ENCODE results near the gene CRHR2.
A peak's percentile ranks its signal among the peaks of the same experiment; 100 is the strongest.

Gene CRHR2

GRCh38 chr7:30679664-30680063 lies 2.6 kb downstream of the CRHR2 start:
- DNase-seq (ENCODE audit: low spot score), result no peak

DNA sequence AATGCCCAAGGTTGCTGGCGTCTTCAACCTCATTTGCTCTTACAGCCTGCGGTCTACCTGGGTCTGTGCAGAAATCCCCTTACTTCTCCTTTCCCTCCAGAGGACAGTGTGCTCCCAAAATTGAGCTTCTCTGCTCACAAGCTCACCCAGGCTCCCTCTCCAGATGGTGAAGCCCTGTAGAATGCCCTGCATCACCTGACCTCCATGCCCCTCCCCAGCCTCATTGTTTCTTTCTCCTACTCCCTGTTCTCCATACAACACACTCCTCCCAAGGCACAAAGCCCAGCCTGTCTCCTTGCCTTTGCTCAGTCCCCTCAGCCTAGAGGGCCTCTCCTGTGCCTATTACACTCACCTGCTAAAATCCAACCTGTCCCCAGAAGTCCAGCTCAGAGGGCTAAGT lies 3.5 kb downstream of the CRHR2 start:
- no peak for DNase-seq (ENCODE audit: low spot score)

DNA sequence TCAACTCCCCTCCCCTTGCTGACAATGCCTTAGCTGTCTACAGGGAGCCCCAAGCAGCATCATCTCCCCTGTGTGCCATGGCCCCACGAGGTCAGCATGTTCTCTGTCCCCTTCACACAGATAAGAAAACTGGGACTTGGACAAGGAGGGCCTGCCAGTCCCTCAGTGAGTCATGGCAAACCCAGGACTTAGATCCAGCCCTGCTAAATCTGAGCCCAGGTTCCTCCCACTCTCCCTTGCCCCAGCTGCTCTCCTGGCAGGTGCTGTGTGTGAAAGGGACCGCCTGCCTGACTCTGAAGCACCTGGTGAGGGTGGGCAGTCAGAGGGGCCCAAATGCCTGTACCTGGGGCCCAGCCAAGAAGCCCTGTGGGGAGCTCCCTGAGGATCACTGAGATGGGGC lies 7.4 kb downstream of the CRHR2 start:
- DNase-seq (ENCODE audit: low spot score), result no peak

- DNase-seq (ENCODE audit: low spot score), result no peak
Measured at GRCh38 chr7:30674420-30674819, 7.8 kb downstream of the CRHR2 start.

GRCh38 chr7:30671793-30672465 lies 10.3 kb downstream of the CRHR2 start:
- DNase-seq (ENCODE audit: low spot score), result peak; percentile 91

- DNase-seq (ENCODE audit: low spot score), result no peak
Measured at GRCh38 chr7:30668102-30668501, 14.2 kb downstream of the CRHR2 start.

DNA sequence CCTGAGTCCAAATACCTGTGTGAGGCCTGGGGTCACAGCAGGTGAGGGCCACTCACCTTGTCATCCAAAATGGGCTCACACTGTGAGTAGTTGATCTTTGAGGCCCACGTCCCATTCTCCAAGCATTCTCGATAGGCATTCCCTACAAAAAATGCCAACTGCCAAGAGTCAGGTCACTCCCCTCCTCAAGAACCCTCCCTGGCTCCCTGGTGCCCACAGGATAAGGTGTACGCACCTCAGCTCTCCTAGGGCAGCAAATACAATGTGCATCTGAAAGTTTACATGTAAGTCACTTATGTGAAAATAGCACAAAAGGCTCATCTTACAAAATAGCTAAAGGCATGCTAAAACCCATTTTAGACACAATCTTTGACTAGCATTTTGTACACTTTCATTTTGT lies 15.1 kb downstream of the CRHR2 start:
- DNase-seq (ENCODE audit: low spot score), result no peak

DNA sequence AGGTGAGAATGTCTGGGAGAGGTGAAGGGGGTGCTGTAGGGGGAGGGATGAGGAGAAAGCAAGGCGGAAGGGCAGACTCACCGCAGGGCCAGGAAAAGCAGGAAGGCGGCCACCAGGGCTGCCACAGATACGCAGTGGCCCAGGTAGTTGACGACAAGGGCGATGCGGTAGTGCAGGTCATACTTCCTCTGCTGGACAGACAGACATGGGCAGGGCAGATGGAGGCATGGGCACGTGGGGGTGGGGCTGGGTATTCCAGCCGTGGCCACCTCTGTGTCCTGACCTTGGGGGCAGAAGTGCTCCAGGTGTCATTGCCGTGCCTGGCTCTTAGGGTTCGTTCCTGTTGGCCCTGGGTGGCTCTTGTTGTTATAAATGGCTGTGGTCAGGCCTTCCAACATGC lies 16.8 kb downstream of the CRHR2 start:
- no peak for DNase-seq (ENCODE audit: low spot score)

DNA sequence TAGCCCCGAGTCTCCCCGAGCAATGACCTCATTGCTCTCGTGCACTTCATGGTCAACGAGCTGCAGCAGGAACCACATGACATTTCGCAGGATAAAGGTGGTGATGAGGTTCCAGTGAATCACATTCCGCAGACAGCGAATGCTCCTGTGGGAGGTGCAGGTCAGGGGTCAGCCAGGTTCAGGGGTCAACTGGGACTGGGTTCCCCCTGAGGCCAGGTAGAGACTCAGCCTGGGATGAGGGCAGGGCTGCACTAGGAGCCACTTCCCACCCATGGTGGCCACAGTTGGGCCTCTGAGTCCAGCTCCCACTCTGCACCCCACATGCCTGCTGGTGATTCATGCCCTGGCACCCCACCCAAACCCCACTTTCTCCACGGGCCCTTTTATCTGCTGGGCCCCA lies 17.2 kb downstream of the CRHR2 start:
- no peak for DNase-seq (ENCODE audit: low spot score)

DNA sequence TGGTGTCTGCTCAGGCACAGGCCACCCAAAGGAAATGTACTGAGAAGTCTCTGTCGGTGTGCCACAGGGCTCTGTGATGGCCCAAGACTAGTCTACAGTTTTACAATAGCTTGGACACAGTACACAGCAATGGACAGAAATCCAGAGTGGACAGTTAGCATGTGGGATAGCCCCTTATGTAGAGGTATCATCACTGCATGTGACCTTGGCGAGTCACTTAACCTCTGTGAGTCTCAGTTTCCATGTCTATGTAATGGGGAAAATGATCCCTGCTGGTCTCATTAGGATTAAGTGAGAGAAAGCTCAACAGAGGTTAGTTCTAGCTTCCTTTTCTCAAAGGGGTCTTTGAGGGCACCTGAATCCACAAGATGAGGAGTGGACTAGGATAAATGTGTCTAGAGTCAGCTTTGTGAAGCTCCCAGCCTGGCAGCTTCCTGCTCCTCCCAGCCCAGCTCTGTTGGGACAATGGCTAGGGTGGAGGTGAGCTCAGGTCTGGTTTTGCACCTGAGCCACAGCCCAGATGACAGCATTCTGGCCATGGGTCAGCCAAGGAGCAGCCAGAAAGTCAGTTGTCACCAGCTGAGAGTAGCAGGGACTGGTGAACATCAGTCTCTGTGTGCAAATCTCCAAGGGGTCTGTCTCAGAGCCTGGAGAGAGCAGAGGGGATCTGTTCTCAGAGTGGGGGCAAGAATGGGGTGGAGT lies 17.9 kb downstream of the CRHR2 start:
- DNase-seq (ENCODE audit: low spot score), result no peak

- no peak for DNase-seq (ENCODE audit: low spot score)
Measured at GRCh38 chr7:30663414-30663813, 18.8 kb downstream of the CRHR2 start.

DNA sequence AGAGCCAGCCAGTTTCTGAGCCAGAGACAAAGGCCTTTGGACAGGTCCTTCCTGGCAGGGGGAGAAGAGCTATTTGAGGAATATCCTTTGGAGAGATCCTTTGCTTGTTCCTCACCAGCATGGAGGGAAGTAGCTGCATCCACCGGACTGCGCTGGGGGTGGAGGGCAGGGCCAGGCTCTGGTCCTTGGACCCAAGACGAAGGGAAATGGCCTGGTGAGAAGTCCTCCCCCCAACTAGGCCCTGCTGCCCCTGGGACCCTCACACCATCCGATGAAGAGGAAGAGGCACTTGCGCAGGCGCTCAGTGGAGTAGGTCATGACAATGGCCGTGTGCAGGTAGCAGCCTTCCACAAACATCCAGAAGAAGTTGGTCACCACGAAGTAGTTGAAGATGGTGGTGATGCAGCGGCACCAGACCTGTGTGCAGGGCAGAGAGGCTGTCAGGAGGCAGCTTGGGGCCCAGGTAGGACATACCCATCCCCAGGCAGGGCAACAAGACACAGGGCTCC lies 19.8 kb downstream of the CRHR2 start:
- DNase-seq (ENCODE audit: low spot score), result no peak

GRCh38 chr7:30661926-30662325 lies 20.3 kb downstream of the CRHR2 start:
- no peak for DNase-seq (ENCODE audit: low spot score)

DNA sequence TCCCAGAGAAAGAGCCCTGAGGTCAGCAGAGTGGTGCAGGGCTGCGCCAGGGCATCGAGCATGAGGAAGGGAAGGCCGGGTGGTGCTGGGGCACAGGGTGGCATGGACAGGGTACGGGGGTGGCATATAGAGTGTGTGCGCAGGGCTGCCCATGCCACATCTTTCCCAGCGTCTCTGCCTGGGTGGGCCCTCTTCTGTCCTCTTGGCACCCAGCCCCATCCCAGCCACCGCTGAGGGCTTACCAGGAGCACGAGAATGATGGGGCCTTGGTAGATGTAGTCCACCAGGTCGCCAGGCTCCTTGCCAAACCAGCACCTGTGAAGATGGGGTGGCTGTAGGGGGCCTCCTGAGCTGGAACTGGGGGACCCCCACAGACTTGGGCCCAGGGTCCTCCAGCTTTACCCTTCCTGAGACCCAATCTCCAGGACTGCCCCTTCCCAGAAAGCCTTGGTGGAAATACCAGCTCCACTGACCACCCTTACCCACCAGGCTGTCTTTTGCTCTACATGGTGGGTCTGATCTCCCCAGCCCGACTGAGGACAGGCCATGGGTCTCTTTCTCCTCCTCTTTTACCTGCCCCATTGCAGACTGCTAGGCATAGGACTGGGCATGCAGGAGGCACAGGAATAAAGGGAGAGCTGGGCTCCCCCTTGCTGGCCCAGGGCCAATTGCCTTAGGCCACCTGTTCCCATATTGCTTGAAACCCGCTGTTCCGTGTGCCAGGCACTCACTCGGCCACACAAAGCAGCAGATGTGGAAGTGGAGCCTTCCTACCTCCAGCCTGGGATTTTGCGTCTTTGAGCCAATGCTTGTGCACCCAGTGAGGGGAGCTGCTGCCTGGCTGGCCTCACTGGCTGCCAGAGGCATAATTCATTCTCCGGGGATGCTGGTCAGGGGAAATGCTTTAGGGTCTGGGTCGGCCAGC lies 21.7 kb downstream of the CRHR2 start:
- DNase-seq (ENCODE audit: low spot score), result no peak

- no peak for DNase-seq (ENCODE audit: low spot score)
Measured at GRCh38 chr7:30659312-30659711, 22.9 kb downstream of the CRHR2 start.

DNA sequence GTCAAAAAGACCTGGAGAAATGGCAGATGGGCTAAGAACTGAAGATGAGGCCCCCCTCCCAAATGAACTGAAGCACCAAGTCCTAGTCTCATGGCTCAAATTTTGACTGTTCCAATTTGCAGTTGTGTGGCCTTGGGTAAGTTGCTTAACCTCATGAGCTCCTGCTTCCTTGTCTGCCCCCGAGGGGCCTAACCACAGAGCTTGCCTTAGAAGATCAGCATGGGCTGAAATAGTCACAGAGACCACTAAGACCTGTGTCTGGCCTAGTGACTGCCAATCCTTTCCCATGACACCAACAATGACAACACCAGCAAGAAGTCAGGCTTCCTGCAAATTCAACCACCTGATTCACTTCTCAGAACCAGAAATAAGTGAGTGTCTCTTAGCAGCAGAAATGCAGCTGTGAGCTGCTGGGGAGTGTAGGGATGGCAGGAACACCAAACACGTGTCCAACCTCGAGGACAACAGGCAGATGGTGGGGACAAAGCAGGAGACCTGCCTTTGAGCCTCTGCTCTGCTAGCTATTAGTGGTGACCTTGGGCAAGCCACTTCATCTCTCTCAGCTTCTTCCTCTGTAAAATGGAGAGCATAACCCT lies 23.7 kb downstream of the CRHR2 start:
- no peak for DNase-seq (ENCODE audit: low spot score)

DNA sequence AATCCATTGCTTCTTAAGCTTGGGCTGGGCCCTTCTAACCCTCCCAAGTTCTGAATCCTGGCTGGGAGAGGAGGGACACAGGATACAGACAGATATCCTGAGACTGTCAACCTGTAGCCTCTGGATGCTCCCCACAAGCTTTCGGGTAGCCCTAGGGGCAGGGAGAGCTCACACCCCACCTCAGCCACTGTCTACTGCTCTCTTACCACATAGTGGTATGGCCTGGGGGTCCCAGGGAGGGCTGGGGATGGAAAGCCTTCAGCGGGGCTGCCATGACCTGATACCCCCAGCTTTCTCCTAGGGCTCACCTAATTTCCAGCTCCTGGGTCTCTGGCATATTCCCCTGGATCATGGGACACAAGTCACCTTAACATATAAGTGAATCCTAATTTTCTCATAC lies 25.1 kb downstream of the CRHR2 start:
- DNase-seq (ENCODE audit: low spot score), result no peak

DNA sequence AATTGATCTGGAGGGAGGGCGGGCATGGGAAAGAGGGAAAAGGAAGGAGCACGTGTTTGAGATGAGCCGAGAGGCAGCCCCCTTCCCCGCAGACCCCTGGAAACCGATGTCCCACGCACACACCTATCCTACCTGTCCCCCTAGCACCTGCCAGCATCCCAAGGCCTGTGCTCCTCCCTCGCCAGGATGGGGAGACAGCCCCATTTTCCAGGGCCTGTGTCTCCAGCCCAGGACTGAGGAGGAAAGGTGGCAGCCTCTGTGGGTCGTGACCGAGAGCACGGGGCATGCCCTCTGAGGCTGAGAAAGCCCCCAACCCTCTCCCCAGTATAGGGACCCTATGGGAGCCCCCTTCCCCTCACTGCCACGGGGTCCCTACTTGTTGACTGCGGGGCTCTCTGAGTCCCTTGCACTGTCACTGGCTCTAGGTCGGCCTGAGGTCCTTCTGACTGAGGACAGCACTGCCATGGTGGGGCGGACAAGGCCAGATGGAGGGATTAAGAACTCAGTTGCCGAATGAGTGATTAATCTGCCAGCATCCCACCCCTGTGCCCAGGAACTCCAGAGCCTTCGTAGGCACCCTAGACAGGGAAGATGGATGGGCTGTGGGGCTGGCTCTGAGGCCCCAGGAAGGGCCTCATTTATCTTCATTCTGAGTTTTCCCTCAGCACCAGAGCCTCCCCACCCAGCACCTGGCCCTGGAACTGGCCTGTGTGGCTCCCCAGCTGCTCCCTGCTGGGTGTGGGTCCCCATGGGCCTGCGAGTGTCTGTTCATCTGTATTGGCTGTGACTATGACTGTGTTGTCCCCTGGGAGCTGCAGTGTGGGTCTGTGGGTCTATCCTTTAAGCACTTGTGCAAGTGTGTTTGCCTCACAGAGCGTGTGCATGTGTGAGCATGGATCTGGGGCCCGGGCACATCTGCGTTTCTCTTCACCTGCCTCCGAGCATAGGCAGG lies 26.0 kb downstream of the CRHR2 start:
- no peak for DNase-seq (ENCODE audit: low spot score)

GRCh38 chr7:30655096-30655970 lies 26.9 kb downstream of the CRHR2 start:
- no peak for DNase-seq (ENCODE audit: low spot score)
